Coronary artery (tissue), 2 donors: ENCODE data around the gene SYNPR.

Experiments
- DNase-seq: peaks from one replicate; pipeline ENCODE4 v3.0.0-alpha.2; 2017; ENCODE audit warnings: low spot score
- H3K27ac ChIP-seq, 2 donors: fragments of 200-600 bp; sonication (generic); one replicate each; pipeline ENCODE4 v1.5.1; 2016 to 2019
- H3K4me3 ChIP-seq: fragments of 200-600 bp; sonication (generic); 2 replicates; pipeline ENCODE4 v1.5.1; 2016; ENCODE audit warnings: mild to moderate bottlenecking, moderate library complexity
- CTCF ChIP-seq: fragments of 200-600 bp; sonication (generic); IDR thresholded peaks from one replicate; pipeline ENCODE4 v1.5.1; 2019; ENCODE audit warnings: antibody characterized with exemption

The SYNPR gene

DNA sequence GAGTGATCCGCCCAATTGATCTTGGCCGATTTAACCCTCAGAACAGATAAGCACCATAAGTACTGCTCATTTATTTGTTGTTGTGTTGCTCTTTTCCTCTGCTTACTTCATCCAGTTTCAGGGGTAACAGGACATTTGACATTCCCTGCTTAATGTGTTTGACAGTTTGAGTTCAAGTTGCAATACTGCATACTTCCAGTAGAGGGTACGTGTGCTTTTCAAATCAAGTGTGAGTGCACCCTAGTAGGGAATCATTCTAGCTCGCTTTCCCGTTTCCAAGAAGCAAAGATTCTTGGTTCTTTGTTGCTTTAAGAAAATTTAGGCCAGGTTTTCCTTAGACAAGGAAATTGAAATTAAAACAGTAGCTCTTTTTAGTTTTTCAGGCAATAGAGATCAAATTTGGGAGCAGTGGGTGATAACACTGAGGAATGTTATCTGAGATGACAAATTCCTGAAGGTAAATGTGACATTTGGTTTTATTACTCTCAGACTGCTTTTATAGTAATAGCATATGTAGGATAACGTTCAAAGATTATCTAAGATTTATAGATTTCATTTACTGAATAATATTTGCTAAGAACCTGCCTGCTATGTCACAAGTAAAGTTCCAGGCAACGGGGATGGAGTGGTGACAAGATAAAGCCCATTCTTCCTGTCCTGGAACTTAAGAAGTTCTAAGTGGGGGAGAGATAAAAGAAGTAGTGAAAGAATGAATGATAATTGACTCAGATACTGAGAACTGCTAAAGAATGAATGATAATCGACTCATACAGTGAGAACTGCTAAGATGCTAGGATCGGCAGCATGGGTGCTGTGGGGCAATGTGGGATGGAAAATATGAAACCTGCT lies 73.3 kb downstream of the SYNPR start:
- H3K27ac ChIP-seq: no peak overlapping the region
- H3K4me3 ChIP-seq: no peak overlapping the region
- peak; percentile 47 for TF ChIP-seq CTCF
- no peak for DNase-seq

DNA sequence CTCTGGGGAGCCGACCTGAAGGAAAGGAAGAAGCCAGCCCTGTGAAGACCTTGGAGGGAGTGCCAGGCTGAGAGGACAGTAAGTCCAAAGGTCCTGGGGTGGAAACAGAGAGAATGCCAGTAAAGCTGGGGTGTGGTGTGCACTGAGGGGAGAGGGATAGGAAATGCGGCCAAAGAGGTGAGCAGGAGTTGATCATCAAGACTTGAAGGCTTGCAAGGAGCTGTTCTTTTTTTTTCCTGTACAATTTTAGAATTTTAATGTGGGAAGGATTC lies 73.8 kb downstream of the SYNPR start:
- no peak overlapping the region for H3K27ac ChIP-seq
- DNase-seq: no peak
- TF ChIP-seq CTCF: no peak
- H3K4me3 ChIP-seq: no peak overlapping the region

- H3K4me3 ChIP-seq: no peak overlapping the region
- no peak overlapping the region for H3K27ac ChIP-seq
- no peak for DNase-seq
- TF ChIP-seq CTCF: no peak
Measured at GRCh38 chr3:63353383-63353782, 75.3 kb downstream of the SYNPR start.

DNA sequence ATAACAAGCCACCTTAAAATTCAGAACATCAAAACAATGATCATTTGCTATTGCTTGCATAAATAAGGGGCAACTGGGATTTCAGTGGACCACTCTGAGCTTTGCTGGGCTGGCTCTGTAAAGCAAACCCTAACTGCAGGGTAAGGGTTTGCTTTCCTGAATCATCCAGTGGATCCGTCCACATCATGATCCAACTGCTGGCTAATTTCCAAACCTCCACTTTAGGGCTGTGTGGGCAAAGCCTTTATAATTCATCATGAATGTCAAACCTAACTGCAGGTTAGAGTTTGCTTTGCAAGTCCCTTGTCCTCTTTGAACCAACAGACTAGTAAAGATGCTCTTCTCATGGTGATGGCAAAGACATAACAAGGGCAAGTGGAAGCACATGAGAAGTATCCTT lies 76.1 kb downstream of the SYNPR start:
- Histone ChIP-seq H3K4me3 (no peak overlapping the region), H3K27ac (no peak overlapping the region)
- no peak for TF ChIP-seq CTCF
- no peak for DNase-seq

DNA sequence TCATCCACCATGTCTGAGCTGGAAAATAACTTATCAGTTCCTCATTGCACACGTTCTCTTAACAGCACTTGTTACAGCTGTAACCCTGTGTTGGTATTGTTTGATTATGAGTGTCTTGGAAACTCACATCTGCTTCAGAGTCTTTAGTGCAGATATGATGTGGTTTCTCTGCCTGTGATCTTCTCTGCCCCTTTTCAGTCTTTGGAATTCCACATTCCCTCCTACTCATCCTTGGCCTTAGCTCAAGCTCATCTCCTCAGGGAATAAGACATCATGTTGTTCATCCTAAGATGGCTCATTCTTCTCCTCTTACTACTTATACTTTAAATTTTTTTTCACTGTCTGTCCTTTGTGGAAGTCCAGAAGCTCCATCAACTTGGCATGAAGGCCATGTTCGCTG lies 77.7 kb downstream of the SYNPR start:
- TF ChIP-seq CTCF: no peak
- Histone ChIP-seq H3K27ac (no peak overlapping the region), H3K4me3 (no peak overlapping the region)
- DNase-seq: no peak

- TF ChIP-seq CTCF: no peak
- no peak for DNase-seq
- Histone ChIP-seq H3K27ac (no peak overlapping the region), H3K4me3 (no peak overlapping the region)
Measured at GRCh38 chr3:63364495-63364894, 86.4 kb downstream of the SYNPR start.

GRCh38 chr3:63364910-63365309 lies 86.8 kb downstream of the SYNPR start:
- TF ChIP-seq CTCF: no peak
- Histone ChIP-seq H3K4me3 (no peak overlapping the region), H3K27ac (no peak overlapping the region)
- no peak for DNase-seq
